GM18508 (cell line): ENCODE data around the gene ADH1B.
A peak's percentile ranks its signal among the peaks of the same experiment; 100 is the strongest.
"Not testable (repeated sequence)": the region's sequence is repeated elsewhere in the genome, so short reads cannot be mapped to it uniquely, and the experiment has no call there.

Source experiments
- ATAC-seq: cut with Tn5 transposase; IDR thresholded peaks from one replicate; pipeline ENCODE4 v1.9.1; 2021; ENCODE audit warnings: moderate number of reproducible peaks; ENCODE audit not compliant: insufficient read depth, unreplicated experiment

ADH1B gene

DNA sequence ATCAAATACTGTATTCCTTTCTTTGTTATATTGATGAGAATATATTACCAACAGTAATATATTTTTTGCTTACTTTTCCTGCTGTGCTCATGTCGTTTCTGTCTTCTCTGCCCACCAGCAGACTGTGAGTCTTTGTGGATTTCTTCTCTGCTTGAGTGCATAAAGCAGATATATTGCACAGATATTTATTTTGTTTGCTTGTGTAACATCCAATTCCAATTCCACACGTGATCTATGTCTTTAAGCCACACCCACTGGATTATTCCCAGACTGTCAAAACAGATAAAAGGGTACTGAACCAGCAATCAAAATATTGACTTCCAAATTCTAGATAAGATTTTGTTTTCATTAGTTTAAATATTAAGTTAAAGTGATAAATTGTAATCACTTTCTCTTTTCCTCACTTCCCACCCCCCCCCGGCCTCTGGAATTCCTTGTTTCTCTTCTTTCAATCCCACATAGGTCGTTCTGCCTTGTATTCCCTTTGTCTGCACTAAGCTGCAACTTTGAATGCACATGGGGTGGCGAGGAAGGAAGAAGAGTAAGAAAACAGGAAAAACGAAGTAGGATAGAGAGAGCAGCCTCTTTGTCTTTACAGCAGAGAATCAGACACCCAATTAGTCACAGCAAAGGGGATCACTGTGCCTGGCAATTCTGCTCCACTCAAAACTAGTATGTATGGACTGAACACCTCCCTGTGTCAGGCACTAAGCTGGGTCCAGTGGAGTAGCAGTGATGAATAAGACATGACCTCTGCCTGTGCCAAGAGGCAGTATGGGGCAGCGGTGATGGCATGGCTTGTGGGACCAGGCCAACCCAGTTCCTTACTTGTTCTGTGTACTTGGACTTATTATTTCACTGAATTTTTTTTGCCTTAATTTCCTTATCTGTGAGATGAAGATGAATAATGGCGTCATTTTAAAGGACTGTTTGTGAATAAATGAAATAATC is at the start of gene ADH1B:
Gene ADH1B, minus strand, starts transcription at position 161 of the 951 bp plus-strand sequence. Its CDS starts 70 bp downstream, at position 91.
- no peak for ATAC-seq

DNA sequence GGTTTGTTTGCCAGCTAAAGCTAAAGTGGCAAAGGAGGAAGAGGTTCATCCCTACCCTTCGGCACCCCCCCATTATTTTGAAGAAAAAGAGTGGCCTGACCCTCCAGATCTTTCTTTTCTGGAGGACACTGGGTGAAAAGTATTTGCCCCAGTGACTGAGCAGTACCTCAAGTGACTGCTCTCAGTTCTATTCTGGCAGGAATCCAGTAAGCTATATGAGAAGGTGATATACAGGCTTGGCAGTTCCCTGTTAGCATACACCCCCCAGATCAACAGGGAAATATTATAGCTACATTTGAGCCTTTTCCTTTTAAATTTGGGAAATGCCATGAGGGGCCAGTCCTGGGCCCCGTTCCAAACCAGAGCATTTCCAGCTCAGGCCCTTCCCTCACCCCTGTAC is 46.6 kb upstream of the ADH1B start:
- ATAC-seq: not testable (repeated sequence)

DNA sequence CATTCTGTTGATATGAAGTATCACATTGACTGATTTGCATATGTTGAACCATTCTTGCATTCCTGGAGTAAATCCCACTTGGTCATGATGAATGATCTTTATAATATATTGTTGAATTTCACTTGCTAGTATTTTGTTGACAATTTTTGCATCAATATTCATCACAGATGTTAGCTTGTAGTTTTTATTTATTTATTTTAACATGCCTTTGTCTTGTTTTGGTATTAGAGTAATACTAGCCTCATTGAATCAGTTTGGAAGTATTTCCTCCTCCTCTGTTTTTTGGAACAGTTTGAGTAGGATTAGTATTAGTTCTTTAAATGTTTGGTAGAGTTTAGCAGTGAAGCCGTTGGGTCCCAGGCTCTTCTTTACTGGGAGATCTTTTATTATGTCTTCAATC is 45.3 kb upstream of the ADH1B start:
- ATAC-seq: no peak

DNA sequence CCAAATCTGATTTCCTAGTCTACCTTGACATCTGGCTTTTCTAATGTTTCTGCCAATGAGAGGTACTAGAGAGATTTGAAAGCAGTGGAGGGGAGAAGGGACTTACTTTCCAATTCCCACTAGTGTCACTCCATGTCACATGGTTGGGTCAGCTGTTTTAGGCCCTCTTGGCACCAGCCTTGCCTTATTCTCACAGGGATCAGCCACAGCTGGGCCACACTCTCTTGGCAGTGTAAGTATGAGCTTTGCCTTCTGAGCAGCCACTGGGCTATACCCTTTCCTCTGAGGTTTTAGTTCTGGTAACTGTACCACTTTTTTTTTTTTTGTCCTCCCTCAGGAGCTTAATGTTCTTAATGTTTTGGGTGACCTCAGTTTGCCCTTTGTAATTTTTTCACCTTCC is 41.6 kb upstream of the ADH1B start:
- no peak for ATAC-seq

DNA sequence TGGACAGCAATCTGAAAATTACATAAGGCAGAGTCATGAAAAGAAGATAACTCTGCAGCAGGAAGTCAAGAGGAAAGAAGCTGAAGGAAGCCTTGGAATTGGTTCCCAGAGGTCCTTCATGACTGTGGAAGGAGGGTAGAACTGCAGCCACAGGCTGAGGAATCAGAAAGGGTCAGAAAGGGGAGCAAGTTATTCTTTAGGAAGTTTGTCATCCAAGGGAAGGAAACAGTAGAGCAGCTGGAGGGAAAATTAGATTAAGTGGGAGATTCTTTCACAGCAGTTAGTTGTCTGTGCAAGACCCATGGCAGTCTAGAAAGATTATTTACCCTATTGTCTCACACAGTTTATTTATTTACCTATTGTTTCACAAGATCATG is 40.7 kb upstream of the ADH1B start:
- ATAC-seq: no peak

DNA sequence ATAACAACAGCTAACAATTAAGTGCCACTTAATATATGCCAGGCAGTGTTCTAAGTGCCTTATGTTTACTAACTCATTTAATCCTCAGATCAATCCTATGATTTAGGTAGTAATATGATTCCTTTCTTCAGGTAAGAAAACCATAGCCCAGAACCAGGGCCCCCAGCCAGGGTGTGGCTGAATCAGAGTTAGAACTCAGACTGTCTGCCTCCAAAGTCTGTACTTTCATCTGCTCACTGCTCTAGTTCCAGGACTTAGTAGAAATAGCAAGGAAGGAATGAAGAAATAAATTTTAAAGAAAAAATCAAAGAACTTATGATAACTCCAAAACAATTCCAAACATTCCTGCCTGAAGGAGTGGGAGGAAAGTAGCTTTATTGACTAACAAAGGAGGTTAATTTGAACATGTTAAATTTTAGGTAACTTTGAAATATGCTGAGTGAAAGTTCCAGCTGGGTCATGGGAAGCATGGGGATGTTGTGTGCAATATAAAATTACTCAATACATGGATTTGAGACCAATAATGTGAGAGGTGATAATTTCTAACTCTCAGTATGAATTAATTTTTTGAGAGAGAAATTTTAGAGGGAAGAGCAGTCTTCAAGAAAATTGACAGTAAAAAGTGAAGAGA is 40.2 kb upstream of the ADH1B start:
- no peak for ATAC-seq

DNA sequence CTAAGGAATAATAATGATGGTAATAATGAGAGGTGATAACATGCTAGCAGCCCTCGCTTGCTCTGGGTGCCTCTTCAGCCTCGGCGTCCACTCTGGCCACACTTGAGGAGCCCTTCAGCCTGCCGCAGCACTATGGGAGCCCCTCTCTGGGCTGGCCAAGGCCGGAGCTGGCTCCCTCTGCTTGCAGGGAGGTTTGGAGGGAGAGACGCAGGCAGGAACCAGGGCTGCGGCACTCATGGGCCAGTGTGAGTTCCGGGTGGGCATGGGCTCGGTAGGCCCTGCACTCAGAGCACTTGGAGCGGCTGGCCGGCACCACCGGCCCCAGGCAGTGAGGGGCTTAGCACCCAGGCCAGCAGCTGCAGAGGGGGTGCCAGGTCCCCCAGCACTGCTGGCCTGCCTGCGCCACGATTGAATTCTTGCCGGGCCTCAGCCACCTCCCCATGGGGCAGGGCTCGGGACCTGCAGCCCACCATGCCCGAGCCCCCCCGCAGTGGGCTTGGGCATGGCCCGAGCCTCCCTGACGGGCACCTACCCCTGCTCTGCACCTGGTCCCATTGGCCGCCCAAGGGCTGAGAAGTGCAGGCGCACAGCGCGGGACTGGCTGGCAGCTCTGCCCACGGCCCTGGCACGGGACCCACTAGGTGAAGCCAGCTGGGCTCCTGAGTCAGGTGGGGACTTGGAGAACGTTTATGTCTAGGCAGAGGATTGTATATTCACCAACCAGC is 38.4 kb upstream of the ADH1B start:
- ATAC-seq: no peak

DNA sequence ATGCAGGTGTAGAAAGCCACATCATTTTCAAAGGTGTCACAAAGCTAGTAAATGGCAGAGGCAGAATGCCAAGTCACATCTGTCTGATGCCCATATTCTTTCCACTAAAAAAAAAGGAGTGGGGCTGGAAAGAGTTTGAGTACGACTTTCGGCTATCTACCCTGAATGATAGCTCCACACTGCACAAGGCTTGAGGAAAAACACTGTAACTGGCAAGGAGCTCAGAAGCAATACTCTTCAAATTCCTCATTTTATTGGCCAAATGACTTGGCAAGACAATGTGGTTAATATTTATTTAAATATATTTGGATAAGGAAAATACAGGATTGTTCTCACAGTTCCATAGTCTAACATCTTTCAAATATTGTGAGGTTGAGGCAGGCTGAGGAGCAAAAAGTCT is 36.7 kb upstream of the ADH1B start:
- ATAC-seq: no peak

DNA sequence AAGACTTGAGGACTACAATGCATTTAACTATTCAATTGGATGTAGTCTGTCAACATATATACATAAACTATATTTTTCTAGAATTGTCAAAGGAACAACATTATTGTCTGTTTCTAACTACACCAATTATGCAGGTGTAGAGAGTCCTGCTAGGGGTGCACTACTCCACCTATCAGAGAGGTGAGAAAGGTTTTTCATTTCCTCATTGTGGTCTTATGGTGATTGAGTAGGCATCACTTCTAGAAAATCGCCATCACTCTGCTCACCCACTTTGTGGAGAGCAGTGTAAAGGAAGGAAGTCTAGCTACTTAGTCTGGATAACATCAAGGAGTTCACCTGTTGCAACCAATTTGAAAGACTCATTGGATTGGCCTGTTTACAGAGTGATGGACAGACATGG is 35.8 kb upstream of the ADH1B start:
- peak; percentile 93 for ATAC-seq

DNA sequence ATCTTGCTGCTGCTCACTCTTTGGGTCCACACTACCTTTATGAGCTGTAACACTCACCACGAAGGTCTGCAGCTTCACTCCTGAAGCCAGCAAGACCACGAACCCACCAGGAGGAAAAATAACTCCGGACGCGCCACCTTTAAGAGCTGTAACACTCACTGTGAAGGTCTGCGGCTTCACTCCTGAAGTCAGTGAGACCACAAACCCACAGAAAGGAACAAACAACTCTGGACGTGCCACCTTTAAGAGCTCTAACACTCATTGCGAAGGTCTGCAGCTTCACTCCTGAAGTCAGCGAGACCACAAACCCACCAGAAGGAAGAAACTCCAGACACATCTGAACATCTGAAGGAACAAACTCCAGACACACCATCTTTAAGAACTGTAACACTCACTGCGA is 34.9 kb upstream of the ADH1B start:
- ATAC-seq: not testable (repeated sequence)

DNA sequence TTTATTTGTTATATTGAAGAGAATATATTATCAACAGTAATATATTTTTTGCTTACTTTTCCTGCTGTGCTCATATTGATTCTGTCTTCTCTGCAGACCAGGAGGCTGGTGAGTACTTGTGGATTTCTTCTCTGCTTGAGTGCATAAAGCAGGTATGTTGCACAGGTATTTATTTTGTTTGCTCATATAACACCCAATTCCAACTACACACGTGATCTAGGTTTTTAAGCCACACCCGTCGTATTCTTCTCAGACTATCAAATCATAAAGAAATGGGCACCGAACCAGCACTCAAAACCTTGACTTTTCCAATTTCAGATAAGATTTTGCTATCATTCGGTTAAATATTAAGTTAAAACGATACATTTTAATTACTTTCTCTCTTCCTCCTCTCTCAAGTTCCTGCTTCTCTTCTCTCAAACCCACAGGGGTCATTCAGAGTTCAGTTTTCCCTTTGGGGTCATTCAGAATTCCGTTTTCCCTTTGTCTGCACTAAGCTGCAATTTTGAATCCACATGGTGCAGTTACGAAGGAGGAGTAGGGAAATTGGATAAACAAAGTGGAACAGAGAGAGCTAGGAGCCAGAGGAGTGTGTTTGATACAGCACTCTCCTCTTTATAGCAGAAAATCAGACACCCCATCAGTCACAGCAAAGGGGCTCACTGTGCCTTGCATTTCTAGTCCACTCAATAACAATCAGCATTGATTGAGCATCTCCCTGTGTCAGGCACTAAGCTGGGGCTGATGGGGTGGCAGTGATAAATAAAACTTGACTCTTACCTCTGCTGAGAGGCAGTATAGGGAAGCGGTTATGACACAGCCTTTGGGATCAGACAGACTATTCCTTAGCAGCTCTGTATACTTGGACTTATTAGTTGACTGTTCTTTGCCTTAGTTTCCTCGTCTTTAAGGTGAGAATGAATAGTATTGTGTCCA is 31.7 kb upstream of the ADH1B start, which contains the start of gene ADH1C:
Gene ADH1C, minus strand, starts transcription at position 145 of the 936 bp plus-strand sequence. Its CDS starts 71 bp downstream, at position 74.
- ATAC-seq: no peak

DNA sequence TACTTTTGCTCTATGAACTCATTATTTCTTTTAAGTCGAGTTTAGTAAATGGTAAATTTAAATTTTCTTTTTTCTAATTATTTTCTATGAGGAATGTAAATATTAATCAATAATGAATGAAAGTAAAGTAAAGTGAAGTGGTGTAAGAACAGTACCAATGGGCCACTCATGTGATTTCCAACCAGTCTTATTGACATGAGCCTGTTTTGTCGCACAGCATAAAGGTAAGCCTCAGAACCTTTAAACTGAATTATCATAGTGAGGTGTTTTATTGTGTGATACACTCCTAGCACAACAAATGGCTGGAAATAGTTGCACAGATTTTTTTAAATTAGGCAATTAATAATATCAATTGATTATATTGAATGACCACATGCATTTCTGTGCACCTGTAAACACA is 30.3 kb upstream of the ADH1B start:
- ATAC-seq: no peak

DNA sequence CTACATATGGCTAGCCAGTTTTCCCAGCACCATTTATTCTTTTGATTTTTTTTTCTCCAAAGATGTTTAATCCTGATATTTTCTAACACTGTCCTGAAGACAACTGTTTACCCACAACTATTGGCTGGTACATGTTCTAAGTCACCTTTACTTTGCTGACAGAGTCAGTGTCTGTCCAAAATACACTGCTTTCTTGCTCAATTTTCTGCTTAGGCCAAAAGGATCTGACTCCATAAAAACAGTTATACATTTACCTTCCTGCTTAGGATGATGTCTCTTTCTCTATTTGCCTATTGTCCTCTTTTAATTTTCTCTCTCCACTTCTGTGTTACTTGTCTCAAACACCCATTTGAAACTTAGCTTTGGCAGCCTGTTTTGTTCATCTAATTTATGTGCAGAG is 28.1 kb upstream of the ADH1B start:
- ATAC-seq: no peak

DNA sequence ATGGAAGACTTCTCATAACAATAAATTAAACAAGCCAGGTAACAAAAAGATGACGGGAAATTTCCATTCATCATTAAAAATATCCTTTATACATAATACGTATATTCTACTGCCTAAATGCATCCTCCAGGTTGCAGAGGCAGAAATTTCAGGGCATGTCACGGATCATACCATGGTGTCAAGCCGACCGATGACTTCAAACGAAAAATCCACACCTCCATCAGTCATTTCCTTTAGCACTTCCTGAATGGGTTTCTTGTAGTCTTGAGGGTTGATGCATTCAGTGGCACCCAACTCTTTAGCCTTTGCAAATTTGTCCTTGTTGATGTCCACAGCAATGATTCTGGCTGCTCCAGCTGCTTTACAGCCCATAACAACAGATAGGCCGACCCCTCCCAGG is 21.4 kb upstream of the ADH1B start:
- ATAC-seq: not testable (repeated sequence)

DNA sequence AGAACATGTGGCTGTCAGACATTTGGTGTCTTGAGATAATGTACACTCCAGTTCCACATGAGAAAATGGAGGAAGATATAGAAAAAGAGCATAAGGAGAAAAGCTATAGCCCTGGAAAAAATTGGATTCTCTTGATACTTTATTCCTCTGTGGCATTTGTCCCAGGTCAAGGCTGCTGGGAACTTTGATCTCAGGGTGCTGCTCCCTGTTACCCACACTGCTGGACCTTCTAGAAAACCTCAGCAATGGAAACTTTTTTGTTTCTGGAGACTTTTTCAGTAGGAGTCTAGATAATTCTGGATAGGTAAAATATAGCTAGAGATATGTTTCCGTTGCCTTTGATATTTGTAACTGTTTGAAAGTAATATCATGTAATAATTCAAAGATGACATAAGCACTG is 20.2 kb upstream of the ADH1B start:
- no peak for ATAC-seq

DNA sequence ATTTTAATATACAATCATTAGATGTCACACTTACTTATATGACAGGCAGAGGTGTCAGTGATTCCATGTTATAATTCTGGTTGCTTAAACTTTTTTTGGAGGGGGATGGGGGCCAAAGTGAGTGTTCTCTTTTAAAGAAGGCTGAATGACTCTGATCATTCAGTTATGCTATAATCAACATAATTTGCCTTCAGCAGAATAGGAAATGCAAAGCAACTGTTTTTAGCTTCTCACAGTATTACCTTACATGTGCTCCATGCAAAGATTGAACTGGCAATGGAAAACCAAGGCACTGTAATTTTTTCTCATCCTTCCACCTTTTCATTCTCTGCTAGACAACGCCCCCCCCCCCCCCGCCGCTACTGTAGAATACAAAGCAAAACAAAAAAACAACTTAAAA is 18.0 kb upstream of the ADH1B start:
- no peak for ATAC-seq

DNA sequence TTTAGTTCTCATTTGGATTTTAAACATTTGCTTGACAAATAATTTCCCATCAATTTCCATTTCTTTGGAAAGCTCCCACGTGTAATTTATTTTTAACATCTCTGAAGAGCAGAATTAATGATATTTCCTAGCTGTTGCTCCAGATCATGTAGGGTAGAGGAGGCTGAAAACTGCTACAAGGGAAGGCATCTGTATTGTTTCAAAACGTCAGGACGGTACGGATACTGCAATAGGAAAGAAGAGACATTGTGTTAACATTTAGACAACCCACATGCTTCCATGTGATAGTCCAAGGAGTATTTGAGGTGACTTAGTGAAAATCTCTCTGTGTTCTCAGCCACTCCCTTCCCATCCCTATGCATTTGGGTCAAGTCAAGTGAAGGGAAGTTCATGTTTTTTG is 15.4 kb upstream of the ADH1B start:
- ATAC-seq: no peak

DNA sequence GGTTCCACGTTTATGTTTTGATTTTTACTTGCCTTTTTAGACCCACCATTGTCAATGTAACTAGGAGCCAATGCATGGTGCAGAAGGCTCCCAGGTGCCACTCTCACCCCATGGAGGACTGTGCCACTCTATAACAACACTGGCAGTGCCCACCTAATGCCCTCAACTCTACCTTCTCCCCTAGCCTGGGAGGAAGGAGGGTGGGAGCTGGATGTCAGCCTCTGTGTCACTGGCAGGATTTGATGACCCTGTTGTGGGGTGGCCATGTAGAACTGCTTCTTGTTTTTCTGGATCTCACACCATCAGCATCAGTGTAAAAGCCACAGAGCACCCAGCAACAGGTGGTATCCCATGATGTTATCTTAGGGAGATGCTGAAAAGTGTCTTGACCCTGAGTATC is 13.7 kb upstream of the ADH1B start:
- ATAC-seq: no peak

DNA sequence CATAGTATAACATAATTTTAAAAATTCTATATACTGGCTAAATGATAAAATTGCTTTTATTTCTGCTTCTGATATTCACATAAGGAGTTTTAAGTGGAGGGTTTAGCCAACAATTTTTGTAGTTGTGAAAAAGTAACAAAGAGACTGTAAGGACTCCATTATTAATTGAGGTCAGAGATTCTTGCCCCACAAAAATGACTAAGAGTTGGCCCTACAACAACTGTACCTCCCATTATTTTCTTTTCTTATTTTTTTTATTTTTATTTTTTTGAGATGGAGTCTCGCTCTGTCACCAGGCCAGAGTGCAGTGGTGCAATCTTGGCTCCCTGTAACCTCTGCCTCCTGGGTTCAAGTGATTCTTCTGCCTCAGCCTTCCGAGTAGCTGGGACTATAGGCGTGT is 9.4 kb upstream of the ADH1B start:
- no peak for ATAC-seq

DNA sequence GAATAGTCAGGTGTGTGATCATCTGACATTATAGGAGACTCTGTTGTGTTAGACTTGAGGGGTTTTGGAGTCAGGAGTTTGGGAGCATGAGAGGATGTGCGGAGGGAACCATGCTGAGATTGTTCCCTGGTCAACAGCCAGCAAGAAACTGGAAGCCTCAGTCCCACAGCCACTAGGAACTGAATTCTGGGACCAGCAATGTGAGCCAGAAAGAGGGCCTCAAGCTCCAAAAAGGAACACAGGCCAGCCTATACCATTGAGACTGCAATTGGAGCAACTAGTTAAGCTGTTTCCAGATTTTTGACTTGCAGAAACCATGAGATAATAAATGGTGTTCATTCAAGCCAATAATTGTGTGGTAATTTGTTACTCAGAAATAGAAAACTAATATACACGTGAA is 8.7 kb upstream of the ADH1B start:
- ATAC-seq: no peak
